ENCODE results near the gene FAM118B. TPM values are rescaled to one million over a fixed set of nuclear protein-coding genes. Genes with fewer than 3 reads are reported as not detected.
A peak's percentile ranks its signal among the peaks of the same experiment; 100 is the strongest.

FAM118B gene
- 16.9 and 19.8 TPM in 2 replicates for total RNA-seq (2014; rRNA removed; shearing (Covaris generic); ENCODE audit: low replicate concordance)

DNA sequence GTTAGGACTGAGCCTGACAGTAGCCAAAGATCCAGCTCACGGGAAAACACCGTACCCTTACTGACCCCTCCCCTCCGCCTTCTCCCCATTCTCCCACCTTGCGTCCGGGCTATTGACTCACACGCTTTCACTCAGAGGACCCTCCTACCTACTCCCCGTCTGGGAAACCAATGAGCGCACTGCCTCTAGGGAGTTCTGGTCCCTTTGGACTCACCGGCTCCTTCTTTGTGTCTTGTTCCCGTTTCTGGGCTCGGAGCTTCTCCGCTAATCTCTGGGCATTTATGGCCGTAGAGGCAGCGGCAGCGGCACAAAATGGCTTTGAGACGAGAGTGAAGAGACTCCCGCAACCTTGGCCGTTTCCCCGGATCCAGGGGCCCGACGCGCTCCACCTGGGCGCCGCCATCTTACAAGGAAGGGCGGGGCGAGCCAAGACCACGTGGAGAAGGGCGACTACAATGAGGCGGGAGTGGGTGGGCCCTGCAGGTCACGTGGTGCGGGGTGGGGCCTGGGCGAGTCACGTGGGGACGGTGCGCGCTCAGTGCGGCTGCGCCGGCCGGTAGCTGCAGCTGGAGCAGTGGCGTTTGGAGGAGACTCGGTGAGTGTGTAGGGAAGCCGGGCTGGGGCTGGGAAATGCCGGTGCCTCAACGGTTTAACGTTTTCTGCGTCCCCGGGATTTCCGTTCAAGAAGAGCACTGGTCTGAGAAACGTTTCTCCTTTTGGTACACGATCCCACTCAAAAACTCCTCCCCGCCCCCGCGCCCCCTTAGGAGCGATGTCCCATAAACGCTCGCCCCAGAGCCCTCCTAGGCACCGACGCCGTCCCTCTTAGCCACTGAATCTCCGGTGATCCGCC is at the start of gene FAM118B, which contains the start of gene RPUSD4:
Gene FAM118B (plus strand): TSS at position 547 of the 853 bp plus-strand sequence. CDS start 23,220 bp downstream, outside the sequence.
Gene RPUSD4 (minus strand): TSS at position 415 of the 853 bp plus-strand sequence. CDS start 12 bp downstream, at position 403.
- Histone ChIP-seq H3K27me3 (no peaks in the 10 kb centered on the region), H3K4me3 (peak within 1 kb of the TSS; percentile 98), H3K9me3 (no peaks in the 10 kb centered on the region), H3K36me3 (peaks cover 34% of the 10 kb centered on the region)
- DNase-seq = peak; percentile 96

DNA sequence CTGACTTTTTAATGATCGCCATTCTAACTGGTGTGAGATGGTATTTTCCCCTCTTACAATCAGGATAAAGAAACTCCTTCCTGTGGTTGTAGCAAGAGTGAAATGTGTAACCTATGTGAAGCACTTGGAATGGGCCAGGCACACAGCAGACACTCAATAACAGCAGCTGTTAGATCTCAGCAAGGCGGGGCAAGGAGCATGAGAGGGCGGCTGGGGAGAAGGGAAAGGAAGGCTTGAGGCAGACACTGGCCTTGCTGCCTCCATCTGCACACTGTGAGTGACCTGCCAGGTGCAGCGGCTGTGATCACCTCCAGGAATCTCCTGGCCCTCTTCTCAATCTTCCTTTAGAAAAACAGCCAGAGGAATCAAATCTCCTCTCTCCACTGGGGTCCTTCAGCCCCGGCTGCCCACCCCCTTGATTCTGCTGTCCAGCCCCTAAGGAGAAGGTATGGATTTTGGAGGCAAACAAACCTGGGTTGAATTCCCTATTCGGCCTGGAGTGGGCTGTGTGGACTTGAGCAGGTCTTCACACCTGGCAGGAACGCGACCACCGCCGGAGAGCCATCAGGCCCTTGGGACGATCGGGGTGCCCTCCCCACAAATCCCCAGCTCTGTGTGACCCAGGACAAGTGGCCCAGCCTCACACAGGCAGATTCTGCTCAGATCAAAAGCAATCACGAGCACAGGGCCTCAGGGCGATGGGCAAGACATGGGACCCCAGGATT is 49.1 kb upstream of the FAM118B start:
- Histone ChIP-seq H3K9me3 (no peaks in the 10 kb centered on the region), H3K4me3 (no peak overlapping the region), H3K27me3 (no peaks in the 10 kb centered on the region), H3K36me3 (no peaks in the 10 kb centered on the region)
- DNase-seq = peak; percentile 30

DNA sequence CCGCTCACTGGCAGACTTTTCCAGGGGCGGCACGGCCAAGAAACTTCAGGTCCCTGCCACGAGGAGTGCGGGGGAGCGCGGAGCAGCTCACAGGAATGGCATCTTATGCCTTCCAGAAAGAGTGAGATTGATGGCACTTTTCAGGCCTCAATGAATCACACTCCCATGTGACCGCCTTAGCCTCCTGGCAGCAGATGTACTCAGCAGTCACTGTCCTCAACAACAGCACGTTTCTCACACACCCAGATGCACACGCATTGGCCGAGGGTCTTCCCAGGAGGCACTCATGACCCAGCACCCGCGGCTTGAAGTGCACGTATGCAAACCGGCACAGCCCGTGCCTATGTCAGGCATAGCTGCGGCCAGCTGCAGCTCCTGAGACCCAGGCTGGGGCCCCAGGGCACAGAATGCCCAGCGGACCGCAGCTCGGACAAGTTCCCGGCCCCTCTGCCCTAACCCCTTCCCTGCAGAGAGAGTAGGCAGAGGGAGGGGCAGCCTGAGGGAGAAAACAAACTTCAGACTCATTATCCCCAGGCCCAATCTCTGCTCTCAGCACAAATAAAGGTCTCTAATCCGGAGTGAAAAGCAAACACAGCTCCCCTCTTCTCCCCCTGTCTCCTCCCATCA is 48.4 kb upstream of the FAM118B start:
- no peaks in the 10 kb centered on the region for H3K27me3 ChIP-seq
- no peak overlapping the region for H3K4me3 ChIP-seq
- H3K36me3 ChIP-seq = no peaks in the 10 kb centered on the region
- DNase-seq = peak; percentile 95
- no peaks in the 10 kb centered on the region for H3K9me3 ChIP-seq

DNA sequence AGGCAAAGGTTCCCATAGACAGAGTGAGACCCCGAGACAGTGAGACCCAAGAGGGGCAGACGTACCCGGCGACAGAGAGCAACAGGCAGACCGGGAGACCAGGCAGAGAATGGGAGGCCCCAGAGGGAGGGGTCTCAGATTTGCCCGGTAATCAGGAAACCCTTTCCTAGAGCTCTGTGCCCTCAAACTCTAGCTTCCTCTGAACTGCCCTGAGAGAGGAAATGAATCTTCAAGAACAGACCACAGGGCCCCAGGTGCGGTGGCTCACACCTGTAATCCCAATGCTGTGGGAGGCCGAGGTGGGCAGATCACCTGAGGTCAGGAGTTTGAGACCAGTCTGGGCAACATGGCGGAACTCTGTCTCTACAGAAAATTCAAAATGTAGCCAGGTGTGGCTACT is 47.8 kb upstream of the FAM118B start:
- Histone ChIP-seq H3K36me3 (no peaks in the 10 kb centered on the region), H3K27me3 (no peaks in the 10 kb centered on the region), H3K9me3 (no peaks in the 10 kb centered on the region), H3K4me3 (no peak overlapping the region)
- no peak for DNase-seq

DNA sequence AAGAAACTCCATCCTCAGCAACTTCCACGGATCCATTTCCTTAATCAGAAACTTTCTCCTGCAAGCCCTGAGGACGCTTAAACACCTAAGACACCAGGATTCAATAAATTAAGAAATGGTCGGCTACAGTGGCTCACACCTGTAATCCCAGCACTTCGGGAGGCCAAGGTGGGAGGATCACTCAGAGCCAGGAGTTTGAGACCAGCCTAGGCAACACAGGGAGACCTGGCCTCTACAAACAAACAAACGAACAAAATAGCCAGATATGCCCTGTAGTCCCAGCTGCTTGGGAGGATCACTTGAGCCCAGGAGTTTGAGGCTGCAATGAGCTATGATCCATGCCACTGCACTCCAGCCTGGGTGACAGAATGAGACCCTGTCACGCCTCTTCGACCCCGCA is 46.8 kb upstream of the FAM118B start:
- Histone ChIP-seq H3K4me3 (no peak overlapping the region), H3K27me3 (no peaks in the 10 kb centered on the region), H3K9me3 (no peaks in the 10 kb centered on the region), H3K36me3 (no peaks in the 10 kb centered on the region)
- no peak for DNase-seq

DNA sequence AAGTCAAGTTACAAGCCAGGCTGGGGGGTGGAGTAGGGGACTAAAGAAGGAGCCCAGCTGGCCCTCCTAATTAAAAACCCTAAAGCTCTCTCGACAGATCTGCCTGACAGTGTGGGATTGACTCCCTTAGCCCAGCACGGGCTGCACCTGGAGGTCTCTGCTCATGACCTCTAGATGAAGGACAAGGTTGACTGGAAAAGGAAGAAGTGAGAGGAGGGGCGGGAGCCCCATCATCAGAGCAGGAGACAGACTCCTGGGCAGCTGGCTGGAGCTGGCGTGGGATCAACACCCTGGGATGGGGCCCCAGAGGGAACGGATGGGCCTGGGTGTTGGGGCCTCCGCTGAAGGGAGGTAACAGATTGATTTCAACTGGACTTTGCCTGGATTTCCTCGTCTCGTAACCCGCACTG is 46.3 kb upstream of the FAM118B start:
- H3K27me3 ChIP-seq = no peaks in the 10 kb centered on the region
- H3K36me3 ChIP-seq = no peaks in the 10 kb centered on the region
- H3K9me3 ChIP-seq = no peaks in the 10 kb centered on the region
- no peak overlapping the region for H3K4me3 ChIP-seq
- no peak for DNase-seq

DNA sequence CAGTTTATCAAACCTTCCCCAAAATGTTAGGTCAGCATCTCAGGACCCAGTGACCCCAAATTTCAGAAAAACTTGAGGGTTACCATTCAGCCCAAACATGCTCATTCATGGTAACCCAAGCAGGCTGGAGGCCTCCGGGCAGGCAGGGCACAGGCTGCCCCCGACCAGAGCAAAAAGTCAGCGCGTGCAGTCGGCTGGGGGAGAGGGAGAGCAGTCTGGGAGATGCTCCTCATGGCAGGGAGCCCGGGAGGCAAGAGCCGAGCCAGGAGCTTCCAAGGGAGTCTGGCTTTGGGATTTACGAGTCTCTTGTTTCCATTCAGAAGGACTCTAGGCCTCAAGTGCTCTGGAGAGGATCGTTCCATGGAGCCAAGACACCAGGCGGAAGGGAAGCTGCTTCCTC is 45.8 kb upstream of the FAM118B start:
- Histone ChIP-seq H3K4me3 (no peak overlapping the region), H3K9me3 (no peaks in the 10 kb centered on the region), H3K36me3 (no peaks in the 10 kb centered on the region)

DNA sequence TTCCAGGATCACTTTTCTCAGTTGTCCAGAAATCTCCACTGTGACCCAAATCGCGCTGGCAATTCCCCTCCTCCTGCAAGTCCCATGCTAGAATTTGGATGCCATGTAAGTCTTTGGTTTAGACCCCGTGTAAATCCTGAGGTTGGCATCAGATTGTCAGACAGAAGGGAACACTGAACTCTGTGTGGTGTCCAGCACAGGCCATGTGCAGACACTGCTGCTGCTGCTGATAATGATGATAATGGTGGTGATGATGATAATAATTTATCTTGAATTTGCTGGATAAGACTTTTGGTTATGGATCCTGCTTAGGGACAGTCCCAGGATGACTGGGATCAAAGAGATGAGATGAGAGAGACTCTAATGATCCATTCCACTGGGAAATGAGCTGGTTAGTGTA is 45.2 kb upstream of the FAM118B start:
- Histone ChIP-seq H3K27me3 (no peaks in the 10 kb centered on the region), H3K36me3 (no peaks in the 10 kb centered on the region), H3K4me3 (no peak overlapping the region), H3K9me3 (no peaks in the 10 kb centered on the region)
- DNase-seq = no peak

More for the DNA sequence above, 45.8 kb upstream of the FAM118B start:
- H3K27me3 ChIP-seq = no peaks in the 10 kb centered on the region
- DNase-seq = peak; percentile 30

DNA sequence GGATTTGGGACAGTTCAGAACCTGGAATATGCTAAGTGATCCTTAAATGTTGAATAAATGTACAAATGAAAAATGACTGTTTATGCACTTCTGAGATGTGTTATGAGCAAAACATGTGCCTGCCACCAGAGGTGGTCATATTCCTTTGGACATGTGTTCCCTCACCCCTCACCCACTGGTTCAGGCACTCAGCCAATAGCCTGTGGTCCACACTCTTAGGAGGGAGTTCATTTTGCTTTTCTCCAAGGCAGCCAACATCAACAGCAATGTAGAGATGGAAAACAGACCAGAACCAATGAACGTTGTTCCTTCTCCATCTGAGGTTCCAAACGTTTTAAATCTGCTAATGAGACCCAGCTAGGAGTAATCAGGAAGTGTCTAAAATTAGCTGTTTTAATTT is 44.1 kb upstream of the FAM118B start:
- H3K9me3 ChIP-seq = no peaks in the 10 kb centered on the region

DNA sequence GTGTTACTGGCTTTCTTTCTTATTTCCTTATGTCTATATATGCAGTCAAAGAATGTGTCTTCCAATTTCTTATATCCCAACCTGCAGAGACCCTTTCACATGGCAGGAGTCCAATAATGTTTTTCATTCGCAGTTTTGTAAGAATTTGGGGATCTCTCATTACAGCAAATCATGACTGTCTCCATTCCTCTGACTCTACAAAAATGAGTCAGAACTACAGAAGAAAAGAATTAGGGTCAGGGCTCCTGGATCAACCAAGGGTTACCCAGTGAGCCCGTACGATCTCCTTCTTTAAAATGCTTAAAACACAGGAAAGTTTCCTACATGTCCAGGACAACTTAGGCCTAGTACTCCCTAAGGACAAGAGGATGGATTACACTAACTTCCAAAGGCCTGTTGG is 42.3 kb upstream of the FAM118B start:
- no peaks in the 10 kb centered on the region for H3K36me3 ChIP-seq
- DNase-seq = no peak

More for the DNA sequence above, 44.1 kb upstream of the FAM118B start:
- Histone ChIP-seq H3K4me3 (no peak overlapping the region), H3K27me3 (no peaks in the 10 kb centered on the region), H3K36me3 (no peaks in the 10 kb centered on the region)
- no peak for DNase-seq

DNA sequence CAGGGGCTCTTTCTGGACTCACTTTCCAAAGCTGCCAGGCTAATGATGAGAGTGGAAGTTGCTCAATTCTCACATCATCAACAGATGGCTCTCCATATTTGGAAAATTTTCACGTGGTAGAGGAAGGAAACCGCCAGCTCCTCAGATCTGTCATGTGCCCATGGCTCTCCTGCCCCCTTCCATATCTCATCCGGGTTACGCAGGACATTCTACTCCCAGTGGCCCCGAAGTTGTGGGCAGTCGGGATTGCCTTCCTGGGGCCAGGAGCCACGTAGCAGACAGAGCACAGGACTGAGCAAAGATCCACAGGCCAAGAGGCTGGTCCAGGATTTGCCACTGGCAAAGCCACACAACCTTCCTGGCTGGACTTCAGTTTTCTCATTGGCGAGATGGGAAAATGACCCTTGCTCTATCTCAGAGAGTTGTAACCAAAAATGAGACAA is 39.0 kb upstream of the FAM118B start:
- Histone ChIP-seq H3K36me3 (no peaks in the 10 kb centered on the region), H3K9me3 (no peaks in the 10 kb centered on the region), H3K4me3 (no peak overlapping the region), H3K27me3 (no peaks in the 10 kb centered on the region)
- no peak for DNase-seq

More for the DNA sequence above, 42.3 kb upstream of the FAM118B start:
- Histone ChIP-seq H3K27me3 (no peaks in the 10 kb centered on the region), H3K4me3 (no peak overlapping the region), H3K9me3 (no peaks in the 10 kb centered on the region)

DNA sequence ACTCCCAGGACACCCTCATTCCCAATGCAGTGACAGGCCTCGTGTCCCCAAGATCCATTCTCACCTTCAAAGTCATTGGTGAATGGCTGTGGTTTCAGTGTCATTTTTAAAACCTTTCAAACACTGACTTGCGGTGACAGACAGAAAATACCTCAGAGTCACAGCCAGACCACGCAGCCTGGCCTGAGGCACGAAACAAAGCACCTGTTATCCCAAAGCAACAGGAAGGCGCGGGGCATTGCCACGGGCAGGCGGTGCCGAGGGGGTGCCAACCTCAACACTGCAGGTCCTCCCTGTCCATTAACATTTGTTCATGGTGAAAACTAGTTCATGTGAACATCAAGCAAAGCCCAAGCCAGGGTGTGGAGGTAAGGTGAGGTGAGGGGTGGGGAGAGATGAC is 38.3 kb upstream of the FAM118B start:
- H3K27me3 ChIP-seq = no peaks in the 10 kb centered on the region
- H3K36me3 ChIP-seq = no peaks in the 10 kb centered on the region
- DNase-seq = no peak
- no peak overlapping the region for H3K4me3 ChIP-seq
- H3K9me3 ChIP-seq = no peaks in the 10 kb centered on the region

DNA sequence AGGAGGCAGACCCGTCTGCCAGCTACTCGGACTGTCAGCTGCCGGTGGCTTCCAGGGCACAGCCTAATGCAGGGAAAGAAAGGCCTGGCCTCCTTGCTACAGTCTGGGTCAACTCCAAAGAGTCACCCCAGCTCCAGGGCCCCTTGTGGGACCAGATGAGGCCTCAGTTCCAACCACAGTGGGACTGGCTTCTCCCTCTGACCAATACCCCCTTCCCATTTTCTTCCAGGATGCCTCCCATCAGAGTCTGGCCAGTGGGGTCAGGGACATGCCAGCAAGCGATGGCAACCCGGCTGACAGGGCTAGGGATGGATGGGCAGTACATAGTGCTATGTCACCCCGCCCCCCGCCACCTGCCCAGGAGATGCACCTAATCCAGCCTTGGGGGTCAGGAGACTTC is 36.8 kb upstream of the FAM118B start:
- Histone ChIP-seq H3K4me3 (no peak overlapping the region), H3K9me3 (no peaks in the 10 kb centered on the region), H3K36me3 (no peaks in the 10 kb centered on the region), H3K27me3 (no peaks in the 10 kb centered on the region)
- DNase-seq = no peak

DNA sequence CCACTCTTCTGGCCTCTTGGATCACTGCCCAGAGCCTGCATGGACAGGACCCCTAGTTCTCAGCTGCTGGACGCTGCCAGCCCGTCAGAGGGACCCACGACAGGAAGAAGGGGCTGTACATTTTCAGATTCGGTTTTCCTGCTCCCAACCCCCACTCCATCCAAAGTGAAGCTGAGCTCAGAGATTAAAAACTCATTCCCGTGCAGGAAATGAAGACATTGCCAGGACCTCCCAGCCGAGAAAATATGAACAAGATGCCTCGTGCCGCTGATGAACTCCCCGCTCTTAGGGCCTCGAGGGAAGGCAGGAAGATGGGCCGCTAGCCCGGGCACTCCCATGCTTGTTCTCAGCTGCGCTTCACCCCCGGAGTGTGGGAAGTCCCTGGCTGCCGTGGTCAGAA is 36.2 kb upstream of the FAM118B start:
- H3K27me3 ChIP-seq = no peaks in the 10 kb centered on the region
- no peaks in the 10 kb centered on the region; the same call in 1 of the 2 replicates for H3K36me3 ChIP-seq
- DNase-seq = no peak
- H3K4me3 ChIP-seq = no peak overlapping the region
- no peaks in the 10 kb centered on the region for H3K9me3 ChIP-seq

DNA sequence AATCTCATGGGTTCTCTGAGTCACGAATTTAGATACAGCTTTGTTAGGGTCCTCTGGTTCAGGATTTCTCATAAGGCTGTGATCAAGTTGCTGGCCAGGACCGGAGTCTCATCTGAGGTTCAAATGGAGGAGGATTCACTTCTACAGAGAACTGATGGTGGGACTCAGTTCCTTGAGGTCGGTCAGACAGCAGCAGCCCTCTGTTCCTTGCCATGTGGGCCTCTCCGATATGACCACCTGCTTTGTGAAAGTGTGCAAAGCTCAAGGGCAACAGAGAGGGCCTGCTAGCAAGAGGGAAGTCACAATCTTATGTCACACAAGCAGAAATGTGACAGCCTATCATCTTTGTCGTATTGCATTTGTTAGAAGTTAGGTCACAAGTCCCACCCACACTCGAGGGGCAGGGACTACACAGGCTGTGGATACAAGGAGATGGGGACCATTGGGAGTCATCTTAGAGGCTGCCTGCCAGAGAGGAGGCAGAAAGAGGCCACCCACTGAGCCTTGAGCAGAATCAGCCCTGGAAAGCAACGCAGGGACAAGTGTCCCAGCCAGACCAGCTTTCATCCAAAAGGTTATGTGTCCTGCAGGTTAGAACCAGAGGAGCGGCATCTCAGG is 34.6 kb upstream of the FAM118B start:
- Histone ChIP-seq H3K27me3 (no peaks in the 10 kb centered on the region), H3K9me3 (0 out of 2 replicates have a peak, but pooled peaks cover 2% of the 10 kb centered on the region), H3K36me3 (no peaks in the 10 kb centered on the region; the same call in 1 of the 2 replicates), H3K4me3 (no peak overlapping the region)
- DNase-seq = no peak

DNA sequence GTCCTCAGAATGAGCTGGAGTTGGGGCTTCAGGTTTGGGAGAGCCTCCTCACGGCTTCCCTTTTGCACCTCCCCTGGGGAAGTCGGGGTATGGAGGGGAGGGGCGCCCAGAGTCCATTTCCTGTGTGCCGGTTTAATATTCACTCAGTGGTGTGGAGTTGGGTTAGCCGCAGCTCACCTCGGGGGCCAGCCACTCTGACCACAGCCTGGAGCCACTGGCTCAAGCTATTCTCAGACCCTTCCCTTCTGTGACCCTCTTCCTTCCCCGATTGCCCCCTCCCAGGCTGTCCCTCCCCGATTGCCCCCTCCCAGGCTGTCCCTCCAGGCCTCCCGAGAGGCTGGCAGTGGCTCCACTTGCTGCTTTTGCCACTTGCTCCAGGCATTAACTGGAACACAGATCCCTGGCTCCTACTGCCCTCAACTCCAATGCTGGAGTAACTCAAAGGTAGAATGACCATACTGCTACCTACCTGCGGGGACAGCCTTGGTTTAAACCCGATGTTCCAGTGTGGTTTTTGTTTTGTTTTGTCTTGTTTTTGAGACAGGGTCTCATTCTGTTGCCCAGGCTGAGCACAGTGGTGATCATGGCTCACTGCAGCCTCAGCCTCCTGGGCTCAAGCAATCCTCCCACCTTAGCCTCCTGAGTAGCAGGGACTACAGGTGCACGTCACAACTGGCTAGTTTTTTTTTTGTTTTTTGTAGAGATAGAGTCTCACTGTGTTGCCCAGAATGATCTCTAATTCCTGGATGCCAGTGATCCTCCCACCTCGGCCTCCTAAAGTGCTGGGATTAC is 29.4 kb upstream of the FAM118B start:
- no peak overlapping the region for H3K4me3 ChIP-seq
- no peaks in the 10 kb centered on the region; the same call in 1 of the 2 replicates for H3K36me3 ChIP-seq
- H3K9me3 ChIP-seq = 0 out of 2 replicates have a peak, but pooled peaks cover 2% of the 10 kb centered on the region
- no peaks in the 10 kb centered on the region for H3K27me3 ChIP-seq
- DNase-seq = no peak
